Muscle layer of colon (tissue), 2 donors: ENCODE data around the gene CBX7.
"Not testable (repeated sequence)": the region's sequence is repeated elsewhere in the genome, so short reads cannot be mapped to it uniquely, and the experiment has no call there.

ENCODE experiments used
- H3K27ac ChIP-seq: one replicate; pipeline ENCODE4 v1.7.0; 2013; ENCODE audit warnings: low read depth, mild to moderate bottlenecking, low read length, moderate library complexity
- H3K27me3 ChIP-seq, 2 donors: one replicate each; pipeline ENCODE4 v1.7.0; 2013; ENCODE audit warnings: low read length in 2 of 2, mild to moderate bottlenecking in 2 of 2; ENCODE audit not compliant: insufficient read depth in 2 of 2, control insufficient read depth in 1 of 2
- H3K36me3 ChIP-seq: one replicate; pipeline ENCODE4 v1.7.0; 2013; ENCODE audit warnings: mild to moderate bottlenecking, low read length; ENCODE audit not compliant: insufficient read depth
- H3K4me1 ChIP-seq: one replicate; pipeline ENCODE4 v1.7.0; 2013; ENCODE audit warnings: mild to moderate bottlenecking, low read length; ENCODE audit not compliant: insufficient read depth
- H3K4me3 ChIP-seq, 2 donors: one replicate each; pipeline ENCODE4 v1.7.0; 2013; ENCODE audit warnings: low read length in 2 of 2, low read depth in 1 of 2, mild to moderate bottlenecking in 1 of 2, moderate library complexity in 1 of 2
- H3K9ac ChIP-seq: one replicate; pipeline ENCODE4 v1.7.0; 2013; ENCODE audit warnings: low read length
- H3K9me3 ChIP-seq: one replicate; pipeline ENCODE4 v1.7.0; 2013; ENCODE audit warnings: mild to moderate bottlenecking, low read length
- donor health status: abdominal sarcoma.
- donor health status: Adenocarcinoma of cecum.

Gene CBX7

DNA sequence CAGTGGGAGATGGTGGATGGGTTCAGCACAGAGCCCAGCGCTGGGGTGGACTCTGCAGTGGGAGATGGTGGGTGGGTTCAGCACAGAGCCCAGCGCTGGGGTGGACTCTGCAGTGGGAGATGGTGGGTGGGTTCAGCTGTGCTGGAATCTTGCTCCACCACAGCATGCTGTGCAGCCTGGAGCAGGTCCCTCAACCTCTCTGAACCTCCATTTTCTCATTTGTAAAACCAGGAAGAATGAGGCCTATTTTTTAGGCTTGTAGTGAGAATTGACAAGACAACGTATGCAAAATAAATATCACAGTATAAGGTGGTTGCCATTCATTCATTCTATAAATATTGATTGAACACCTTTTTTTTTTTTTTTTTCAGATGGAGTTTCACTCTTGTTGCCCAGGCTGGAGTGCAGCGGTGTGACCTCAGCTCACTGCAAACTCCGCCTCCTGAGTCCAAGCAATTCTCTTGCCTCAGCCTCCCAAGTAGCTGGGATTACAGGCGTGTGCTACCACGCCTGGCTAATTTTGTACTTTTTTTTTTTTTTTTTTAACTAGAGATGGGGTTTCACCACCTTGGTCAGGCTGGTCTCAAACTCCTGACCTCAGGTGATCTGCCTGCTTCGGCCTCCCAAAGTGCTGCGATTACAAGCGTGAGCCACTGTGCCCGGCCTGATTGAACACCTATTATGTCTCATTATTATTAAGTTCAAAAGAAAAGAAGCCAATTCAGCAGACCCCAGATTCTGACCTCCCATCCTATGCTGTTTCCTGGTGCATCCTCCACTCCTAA is 20.0 kb upstream of the CBX7 start:
- H3K27ac ChIP-seq, H3K36me3 ChIP-seq, H3K4me3 ChIP-seq, H3K9ac ChIP-seq, H3K27me3 ChIP-seq, H3K9me3 ChIP-seq: not testable (repeated sequence)
- peaks cover 46% of the 10 kb centered on the region for H3K4me1 ChIP-seq

DNA sequence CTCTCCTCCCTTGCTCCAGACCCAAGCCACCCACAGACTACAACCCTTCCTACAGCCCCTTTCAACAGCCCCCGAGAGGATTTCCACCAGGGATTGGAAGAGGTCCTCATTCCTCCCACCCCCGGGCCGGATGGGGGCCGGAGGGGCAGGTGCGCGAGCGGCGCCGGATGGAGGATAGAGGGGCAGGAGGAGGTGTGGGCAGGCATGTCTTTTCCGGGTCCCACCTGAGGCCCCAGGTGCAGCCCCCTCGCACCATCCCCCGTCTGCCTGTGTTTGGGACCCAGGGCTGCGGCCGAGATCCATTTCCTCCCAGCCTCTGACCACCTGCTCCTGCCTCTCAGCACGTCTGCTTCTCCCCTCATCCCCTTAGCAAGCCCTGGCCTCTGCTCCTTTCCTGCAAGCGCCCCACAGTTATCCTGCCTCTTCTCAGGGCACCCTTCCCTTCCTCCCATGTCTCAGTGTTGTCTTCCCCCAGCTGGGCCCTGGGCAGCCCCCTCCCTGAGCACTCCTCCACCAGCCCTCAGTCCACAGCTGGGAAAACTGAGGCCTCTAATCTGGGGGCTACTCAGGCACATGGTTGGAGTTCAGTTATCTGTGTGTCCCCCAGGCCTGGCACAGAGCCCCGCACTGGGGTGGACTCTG is 19.3 kb upstream of the CBX7 start:
- peaks cover 46% of the 10 kb centered on the region for H3K4me1 ChIP-seq
- no peak overlapping the region for H3K27ac ChIP-seq
- H3K9ac ChIP-seq: no peak overlapping the region
- no peak overlapping the region for H3K4me3 ChIP-seq
- no peaks in the 10 kb centered on the region for H3K36me3 ChIP-seq
- H3K9me3 ChIP-seq: no peaks in the 10 kb centered on the region
- no peaks in the 10 kb centered on the region for H3K27me3 ChIP-seq

- Histone ChIP-seq H3K9ac (no peak overlapping the region), H3K9me3 (no peaks in the 10 kb centered on the region), H3K4me3 (peak overlapping the region in 1 of 2 donors; percentile 43), H3K36me3 (no peaks in the 10 kb centered on the region), H3K27me3 (no peaks in the 10 kb centered on the region), H3K4me1 (peaks cover 39% of the 10 kb centered on the region), H3K27ac (no peak overlapping the region)
These were observed 18.5 kb upstream of the CBX7 start for GRCh38 chr22:39170825-39171622.

- no peaks in the 10 kb centered on the region for H3K27me3 ChIP-seq
- H3K9ac ChIP-seq: no peak overlapping the region
- H3K36me3 ChIP-seq: no peaks in the 10 kb centered on the region
- no peak overlapping the region for H3K27ac ChIP-seq
- peaks cover 28% of the 10 kb centered on the region for H3K4me1 ChIP-seq
- H3K4me3 ChIP-seq: no peak overlapping the region
- H3K9me3 ChIP-seq: no peaks in the 10 kb centered on the region
These were observed 17.5 kb upstream of the CBX7 start for GRCh38 chr22:39169797-39170466.

DNA sequence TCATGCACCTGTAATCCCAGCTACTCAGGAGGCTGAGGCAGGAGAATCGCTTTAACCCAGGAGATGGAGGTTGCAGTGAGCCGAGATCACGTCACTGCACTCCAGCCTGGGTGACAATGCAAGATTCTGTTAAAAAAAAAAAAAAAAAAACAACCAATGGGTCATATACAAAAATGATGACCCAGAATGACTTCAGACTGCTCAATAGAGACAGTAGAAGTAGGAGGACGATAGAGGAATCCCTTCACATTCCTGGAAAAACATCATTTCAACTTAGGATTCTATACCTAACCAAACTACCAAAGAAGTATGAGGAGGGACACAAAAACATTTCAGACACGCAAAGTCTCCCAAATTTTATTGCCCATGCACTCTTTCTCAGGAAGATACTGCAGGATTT is 14.1 kb upstream of the CBX7 start:
- no peaks in the 10 kb centered on the region for H3K9me3 ChIP-seq
- no peak overlapping the region for H3K4me3 ChIP-seq
- H3K9ac ChIP-seq: no peak overlapping the region
- no peak overlapping the region for H3K27ac ChIP-seq
- H3K4me1 ChIP-seq: peaks cover 7% of the 10 kb centered on the region
- no peaks in the 10 kb centered on the region for H3K27me3 ChIP-seq
- no peaks in the 10 kb centered on the region for H3K36me3 ChIP-seq

- not testable (repeated sequence) for H3K4me1 ChIP-seq, H3K4me3 ChIP-seq, H3K9ac ChIP-seq, H3K9me3 ChIP-seq, H3K36me3 ChIP-seq, H3K27ac ChIP-seq, H3K27me3 ChIP-seq
These were observed 3.6 kb upstream of the CBX7 start for GRCh38 chr22:39156093-39156492.

DNA sequence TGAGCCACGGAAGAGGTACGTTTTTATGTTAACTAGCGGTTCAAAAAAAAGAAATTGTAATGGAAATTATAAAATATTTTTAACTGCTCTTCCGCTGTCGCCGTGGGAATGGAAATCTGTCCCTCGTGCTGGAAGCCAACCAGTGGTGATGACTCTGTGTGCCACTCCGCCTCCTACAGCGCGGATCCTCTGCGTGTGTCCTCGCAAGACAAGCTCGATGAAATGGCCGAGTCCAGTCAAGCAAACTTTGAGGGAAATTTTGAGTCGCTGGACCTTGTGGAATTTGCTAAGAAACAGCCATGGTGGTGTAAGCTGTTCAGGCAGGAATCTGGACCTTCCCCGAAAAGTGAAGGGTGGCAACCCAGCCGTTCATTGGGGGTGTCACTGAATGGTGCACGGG is 2.9 kb upstream of the CBX7 start:
- Histone ChIP-seq H3K27ac (no peak overlapping the region), H3K4me3 (no peak overlapping the region), H3K9me3 (no peaks in the 10 kb centered on the region), H3K27me3 (peaks cover 0 to 5% of the 10 kb centered on the region in 2 donors), H3K9ac (no peak overlapping the region), H3K36me3 (no peaks in the 10 kb centered on the region), H3K4me1 (peaks cover 11% of the 10 kb centered on the region)

DNA sequence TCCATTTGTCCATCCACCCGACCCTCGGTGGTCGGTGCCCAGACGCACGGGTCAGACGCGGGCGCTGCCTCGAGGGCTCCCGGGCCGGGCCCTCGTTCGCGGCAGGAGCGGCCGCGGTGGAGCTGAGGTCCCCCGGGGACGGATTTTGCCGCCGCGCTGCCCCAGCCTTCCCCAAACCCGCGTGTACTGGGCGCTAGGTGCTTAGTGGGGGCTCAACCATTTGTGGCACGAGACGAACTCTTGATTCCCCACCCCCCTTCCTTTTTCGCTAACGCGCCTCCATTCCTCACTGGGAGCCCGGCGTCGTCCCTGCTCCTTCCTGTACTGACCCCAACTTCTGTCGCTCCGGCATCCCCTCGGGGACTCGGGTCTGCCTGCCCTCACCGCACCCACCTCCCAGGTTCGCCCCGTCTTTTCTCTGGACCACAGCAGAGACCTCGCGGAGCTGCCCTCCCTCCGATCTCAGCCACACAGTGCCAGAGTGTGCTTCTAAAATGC is 789 bp upstream of the CBX7 start:
- peaks cover 0 to 5% of the 10 kb centered on the region in 2 donors for H3K27me3 ChIP-seq
- no peaks in the 10 kb centered on the region for H3K9me3 ChIP-seq
- peak overlapping the region; percentile 64 for H3K27ac ChIP-seq
- H3K36me3 ChIP-seq: peaks cover 17% of the 10 kb centered on the region
- H3K9ac ChIP-seq: peak overlapping the region; percentile 50
- H3K4me1 ChIP-seq: peaks cover 33% of the 10 kb centered on the region
- peak overlapping the region; percentile 53 to 66 for H3K4me3 ChIP-seq

GRCh38 chr22:39152024-39152510 is 413 bp downstream of the CBX7 start:
- Histone ChIP-seq H3K4me3 (peak overlapping the region; percentile 74 to 98), H3K27ac (peak overlapping the region; percentile 93), H3K36me3 (peaks cover 29% of the 10 kb centered on the region), H3K9me3 (no peaks in the 10 kb centered on the region), H3K27me3 (peaks cover 0 to 5% of the 10 kb centered on the region in 2 donors), H3K9ac (peak overlapping the region; percentile 76), H3K4me1 (peaks cover 45% of the 10 kb centered on the region)

DNA sequence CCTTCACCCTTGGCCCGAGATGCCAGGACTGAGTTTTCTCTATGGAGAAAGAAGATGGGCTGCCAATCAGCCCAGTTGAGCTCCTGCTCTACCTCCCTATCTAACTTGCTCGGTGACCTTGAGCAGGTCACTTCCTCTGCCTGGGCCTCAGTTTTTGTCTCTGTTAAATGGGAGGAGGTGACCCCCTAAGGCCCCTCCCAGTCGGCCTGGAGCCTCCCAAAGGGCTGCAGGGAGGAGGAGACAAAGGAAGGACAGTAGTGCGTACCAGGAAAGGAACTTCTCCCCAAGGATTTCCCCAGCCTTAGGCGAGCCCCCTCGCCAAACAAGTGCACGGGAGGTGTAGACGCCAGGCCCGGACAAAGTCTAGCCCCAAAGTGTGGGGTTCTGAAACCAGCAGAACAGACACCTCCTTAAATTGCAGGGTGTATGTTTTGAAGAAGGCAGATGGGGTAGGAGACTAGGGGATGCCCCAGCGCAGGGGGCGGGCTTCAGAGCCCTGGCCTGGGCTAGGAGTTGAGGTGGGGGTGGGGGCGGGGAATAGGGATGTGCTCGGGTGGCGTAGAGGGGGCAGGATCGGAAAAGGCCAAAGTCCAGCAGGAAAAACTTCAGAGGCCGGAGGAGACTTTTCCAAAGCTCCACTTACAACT is 1.0 kb downstream of the CBX7 start:
- H3K27ac ChIP-seq: peak overlapping the region; percentile 93
- H3K4me1 ChIP-seq: peaks cover 51% of the 10 kb centered on the region
- peaks cover 29% of the 10 kb centered on the region for H3K36me3 ChIP-seq
- H3K4me3 ChIP-seq: peak overlapping the region; percentile 74 to 98
- peaks cover 0 to 5% of the 10 kb centered on the region in 2 donors for H3K27me3 ChIP-seq
- peak overlapping the region; percentile 76 for H3K9ac ChIP-seq
- no peaks in the 10 kb centered on the region for H3K9me3 ChIP-seq
